NCI-H128 (cell line): Measurements from ENCODE around the gene TRPC1.

ENCODE experiments used
- DNase-seq: peaks from one replicate; lab custom pipeline; 2025; ENCODE audit not compliant: unreplicated experiment; lab: John Stamatoyannopoulos, UW

TRPC1 gene

GRCh38 chr3:142837526-142837925, 113.7 kb downstream of the TRPC1 start:
- no peak for DNase-seq

DNA sequence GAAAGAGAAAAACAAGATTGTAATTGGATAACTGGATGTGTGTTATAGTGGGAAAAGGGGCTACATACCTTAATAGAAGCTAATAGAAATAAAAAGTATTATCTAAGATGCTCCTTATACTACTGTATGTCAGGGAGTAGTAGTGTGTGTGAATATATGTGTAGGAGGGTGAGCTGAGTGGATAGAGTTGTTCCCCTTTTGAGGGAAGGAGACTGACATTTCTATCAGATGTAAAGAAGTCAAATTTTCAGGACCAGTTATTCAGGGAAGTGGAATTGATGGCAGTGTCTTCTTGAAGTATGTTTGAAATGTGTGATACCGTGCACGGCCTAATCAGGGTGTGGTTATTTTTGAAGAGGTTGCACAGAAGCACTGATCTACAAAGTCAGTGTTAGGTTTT, 116.0 kb downstream of the TRPC1 start:
- DNase-seq: no peak

DNA sequence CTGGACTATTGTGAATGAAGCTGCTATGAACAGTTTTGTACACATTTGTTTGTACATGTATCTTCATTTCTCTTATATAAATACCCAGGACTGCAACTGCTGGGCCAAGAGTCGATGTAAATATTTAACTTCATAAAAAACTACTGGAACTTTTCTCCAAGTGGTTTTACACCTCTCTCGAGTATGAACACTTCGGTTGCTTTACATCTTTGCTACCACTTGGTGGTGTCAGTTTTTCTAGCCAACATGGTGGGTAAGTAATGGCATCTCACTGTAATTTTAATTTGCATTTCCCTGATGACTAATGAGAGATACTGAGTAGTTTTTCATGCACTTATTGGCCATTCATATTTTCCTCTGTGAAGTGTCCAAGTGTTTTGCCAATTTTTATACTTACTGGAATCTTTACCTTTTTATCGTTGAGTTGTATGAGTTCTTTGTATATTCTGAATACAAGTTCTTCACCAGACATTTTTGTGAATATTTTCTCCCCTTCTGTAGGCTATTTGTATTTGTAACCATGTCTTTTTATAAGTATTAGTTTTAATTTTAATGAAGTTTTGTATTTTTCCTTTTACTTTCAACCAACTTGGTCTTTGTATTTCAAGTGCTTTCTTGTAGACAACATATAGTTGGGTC, 120.6 kb downstream of the TRPC1 start:
- DNase-seq: no peak

GRCh38 chr3:142846779-142847577, 123.1 kb downstream of the TRPC1 start:
- no peak for DNase-seq

DNA sequence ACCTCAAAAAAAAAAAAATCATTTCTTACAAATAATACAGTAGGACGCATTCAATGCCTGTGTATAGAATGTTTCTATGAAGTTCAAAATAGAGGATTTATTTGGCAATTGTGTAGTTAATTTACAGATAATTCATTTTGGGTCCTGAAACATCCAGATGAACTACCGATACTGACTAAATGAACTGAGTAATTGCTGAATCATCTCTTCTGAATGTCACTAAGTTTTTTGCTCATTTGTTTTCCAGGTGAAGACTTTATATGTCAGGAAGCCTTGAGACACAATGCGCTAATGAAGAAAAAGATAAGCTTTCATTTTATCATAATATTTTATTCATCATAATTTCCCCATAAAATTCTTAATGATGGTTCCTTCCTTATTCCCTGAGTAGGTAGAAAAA, 125.3 kb downstream of the TRPC1 start:
- DNase-seq: no peak

- no peak for DNase-seq
Observed at GRCh38 chr3:142850395-142851023, 126.7 kb downstream of the TRPC1 start.

- DNase-seq: no peak
Observed at GRCh38 chr3:142852009-142852408, 128.2 kb downstream of the TRPC1 start.

DNA sequence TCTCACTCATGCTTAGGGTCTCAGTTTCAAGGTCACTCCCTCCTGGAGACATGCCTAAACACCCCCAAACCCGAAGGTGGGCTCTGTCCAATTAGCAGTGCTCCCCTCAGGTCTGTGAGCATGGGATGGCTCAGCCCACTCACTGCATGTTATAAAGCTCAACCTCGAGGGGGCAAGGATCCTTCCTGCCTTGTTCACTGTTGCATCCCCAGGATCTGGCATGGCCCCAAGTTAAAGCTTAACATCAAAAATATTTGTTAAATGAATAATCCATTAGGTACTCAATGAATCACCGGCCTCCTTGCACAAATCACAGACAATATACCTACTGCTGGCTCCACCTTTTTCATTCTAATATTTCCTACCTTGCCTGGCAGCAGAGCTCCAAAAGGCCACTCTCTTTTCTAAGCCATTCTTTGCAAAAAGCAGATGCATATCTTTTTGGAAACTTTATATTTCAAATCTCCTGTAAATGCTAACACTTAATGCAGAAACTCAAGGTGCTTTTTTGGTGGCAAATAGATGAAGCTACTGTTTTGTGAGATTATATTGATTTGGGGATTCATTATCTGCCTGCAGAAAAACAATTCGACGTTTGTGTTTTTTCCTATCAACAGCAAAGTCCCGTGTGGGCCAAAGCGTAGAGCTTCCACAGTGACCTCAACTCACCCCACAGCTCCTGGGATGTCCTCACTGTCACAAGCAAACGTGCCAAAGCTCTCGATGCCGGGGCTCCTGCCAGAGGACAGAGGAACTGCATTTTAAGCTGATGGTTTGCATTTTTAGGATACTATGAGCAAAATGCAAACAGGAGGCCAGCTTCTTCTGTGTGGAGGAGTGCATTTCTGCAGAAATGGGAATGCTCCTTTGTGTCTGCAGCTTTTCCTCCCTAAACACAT, 129.7 kb downstream of the TRPC1 start:
- DNase-seq: no peak

GRCh38 chr3:142857056-142857455, 133.2 kb downstream of the TRPC1 start:
- DNase-seq: no peak
